Mammary epithelial cell (primary cell): Measurements from ENCODE around the gene HTD2.

Experiments
- EZH2 ChIP-seq: IDR thresholded peaks from 2 replicates; pipeline ENCODE4 v1.6.1; 2012; ENCODE audit warnings: low read length, inconsistent platforms, borderline replicate concordance
- TF ChIP-seq, protein P1 (sequence below), 2 donors: IDR thresholded peaks in 1 of 2; conservative IDR thresholded peaks in 1 of 2; 2 replicates each; pipeline ENCODE4 v1.5.1; 2011 to 2012; ENCODE audit warnings: inconsistent platforms in 2 of 2, low read length in 2 of 2, mild to moderate bottlenecking in 2 of 2, control low read depth in 1 of 2, low read depth in 1 of 2; ENCODE audit not compliant: insufficient read depth in 1 of 2; ENCODE audit errors: extremely low read depth in 1 of 2

DNA sequence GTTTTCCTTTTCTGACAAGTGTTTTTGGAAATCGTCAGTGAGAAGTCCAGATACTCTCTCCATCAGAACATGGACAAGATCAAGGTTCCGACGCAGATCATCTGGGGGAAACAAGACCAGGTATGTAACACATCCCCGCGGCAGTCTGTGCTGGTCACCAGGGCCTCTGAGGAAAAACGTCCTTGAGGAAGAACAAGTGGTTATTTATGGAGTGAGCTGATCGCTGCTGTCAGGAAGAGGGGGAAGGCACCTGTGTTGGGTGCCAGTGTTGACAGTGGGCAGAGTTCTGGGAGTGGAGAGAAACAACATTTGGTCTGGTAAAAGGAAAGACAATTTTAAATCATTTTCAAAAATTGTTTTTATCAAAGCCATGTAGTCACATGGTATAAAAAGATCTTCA lies 21.0 kb upstream of the HTD2 start:
- no peak for TF ChIP-seq EZH2
- TF ChIP-seq, protein P1, sequence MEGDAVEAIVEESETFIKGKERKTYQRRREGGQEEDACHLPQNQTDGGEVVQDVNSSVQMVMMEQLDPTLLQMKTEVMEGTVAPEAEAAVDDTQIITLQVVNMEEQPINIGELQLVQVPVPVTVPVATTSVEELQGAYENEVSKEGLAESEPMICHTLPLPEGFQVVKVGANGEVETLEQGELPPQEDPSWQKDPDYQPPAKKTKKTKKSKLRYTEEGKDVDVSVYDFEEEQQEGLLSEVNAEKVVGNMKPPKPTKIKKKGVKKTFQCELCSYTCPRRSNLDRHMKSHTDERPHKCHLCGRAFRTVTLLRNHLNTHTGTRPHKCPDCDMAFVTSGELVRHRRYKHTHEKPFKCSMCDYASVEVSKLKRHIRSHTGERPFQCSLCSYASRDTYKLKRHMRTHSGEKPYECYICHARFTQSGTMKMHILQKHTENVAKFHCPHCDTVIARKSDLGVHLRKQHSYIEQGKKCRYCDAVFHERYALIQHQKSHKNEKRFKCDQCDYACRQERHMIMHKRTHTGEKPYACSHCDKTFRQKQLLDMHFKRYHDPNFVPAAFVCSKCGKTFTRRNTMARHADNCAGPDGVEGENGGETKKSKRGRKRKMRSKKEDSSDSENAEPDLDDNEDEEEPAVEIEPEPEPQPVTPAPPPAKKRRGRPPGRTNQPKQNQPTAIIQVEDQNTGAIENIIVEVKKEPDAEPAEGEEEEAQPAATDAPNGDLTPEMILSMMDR (conservative IDR thresholded peaks at IDR 0.05 in 1 of 2, IDR thresholded peaks at IDR 0.05 in 1 of 2; ENCODE audit: extremely low read depth in 1 of 2, insufficient read depth in 1 of 2, low read depth in 1 of 2, low read length in 2 of 2), result no peak
